HCT116 (cell line): ENCODE results near the gene LCN6. TPM values are rescaled to one million over a fixed set of nuclear protein-coding genes. Genes with fewer than 3 reads are reported as not detected.
A peak's percentile ranks its signal among the peaks of the same experiment; 100 is the strongest.
"Not testable (repeated sequence)": the region's sequence is repeated elsewhere in the genome, so short reads cannot be mapped to it uniquely, and the experiment has no call there.

Source experiments
- ATAC-seq: fragments of 200-7000 bp; cut with Tn5 transposase; 2 replicates; pipeline ENCODE4 v1.9.1; 2020; ENCODE audit warnings: mild to moderate bottlenecking, moderate library complexity
- BruUV-seq: library from RNA; stranded (reverse); fragments of 400-500 nt; replicated peaks from 2 replicates; lab custom pipeline; 2021; lab: Mats Ljungman, UMichigan
- CTCF ChIA-PET: fragments of 300-600 bp; sonication (Branson Sonifier 250); formaldehyde crosslinking; loops from one replicate; lab custom pipeline; 2021; ENCODE audit warnings: antibody characterized with exemption; lab: Charles Lee
- POLR2A ChIA-PET: fragments of 300-600, 350-600 bp; sonication (Branson Sonifier 250); formaldehyde crosslinking; loops from one replicate; lab custom pipeline; 2021; ENCODE audit warnings: antibody characterized with exemption; lab: Charles Lee
- RAD21 ChIA-PET, 2 experiments: fragments of 300-600 bp; sonication (Branson Sonifier 250); formaldehyde crosslinking; loops; one replicate each; lab custom pipeline; 2023; ENCODE audit warnings: low total read pairs in 2 of 2; ENCODE audit not compliant: uncharacterized antibody in 2 of 2, unreplicated experiment in 2 of 2, low non-redundant PET in 1 of 2; lab: Charles Lee
- DNase-seq: peaks from one replicate; pipeline ENCODE4 v3.0.0-alpha.2; 2010; ENCODE audit warnings: low read depth, low spot score
- H2AFZ ChIP-seq: fragments of 200-600 bp; shearing (Covaris generic), sonication (generic); 2 replicates; pipeline ENCODE4 v1.6.1; 2017; ENCODE audit warnings: low read depth, mixed run types, mixed read lengths, antibody characterized with exemption, low read length; ENCODE audit not compliant: poor library complexity, severe bottlenecking
- H3K27ac ChIP-seq: 2 replicates; pipeline ENCODE4 v1.5.1; 2012; ENCODE audit warnings: low read depth, low read length
- H3K27me3 ChIP-seq: fragments of 200-600 bp; sonication (generic); 2 replicates; pipeline ENCODE4 v1.6.1; 2016; ENCODE audit warnings: mixed run types, low read length, mixed read lengths; ENCODE audit not compliant: insufficient read depth
- H3K36me3 ChIP-seq, 2 experiments: fragments of 200-500 bp in 1 of 2; fragments of 200-600 bp in 1 of 2; sonication (Bioruptor generic) in 1 of 2; sonication (generic) in 1 of 2; 2 replicates each; pipeline versions ENCODE4 v1.5.1 to v1.6.1; 2014 to 2016; ENCODE audit warnings: low read length in 2 of 2, inconsistent platforms in 1 of 2, mixed read lengths in 1 of 2, mixed run types in 1 of 2; ENCODE audit not compliant: insufficient read depth in 2 of 2, control insufficient read depth in 1 of 2
- H3K4me1 ChIP-seq, 2 experiments: fragments of 200-600 bp in 1 of 2; sonication (generic) in 1 of 2; 2 replicates each; pipeline versions ENCODE4 v1.5.1 to v1.6.1; 2012 to 2017; ENCODE audit warnings: low read length in 2 of 2, inconsistent platforms in 1 of 2, mild to moderate bottlenecking in 1 of 2, mixed read lengths in 1 of 2, mixed run types in 1 of 2, moderate library complexity in 1 of 2; ENCODE audit not compliant: insufficient read depth in 2 of 2, control insufficient read depth in 1 of 2
- H3K4me2 ChIP-seq: fragments of 200-600 bp; sonication (generic); 2 replicates; pipeline ENCODE4 v1.6.1; 2017; ENCODE audit warnings: mixed run types, low read length, mixed read lengths
- H3K4me3 ChIP-seq, 2 experiments: fragments of 200-600 bp in 1 of 2; sonication (generic) in 1 of 2; replicated peaks in 1 of 2; 2 replicates each; pipeline ENCODE4 v1.5.1; 2011 to 2016; ENCODE audit warnings: low read length in 2 of 2, control low read depth in 1 of 2, low read depth in 1 of 2, mild to moderate bottlenecking in 1 of 2, mixed read lengths in 1 of 2, mixed run types in 1 of 2
- H3K79me2 ChIP-seq: fragments of 200-600 bp; sonication (generic); 2 replicates; pipeline ENCODE4 v1.6.1; 2017; ENCODE audit warnings: mild to moderate bottlenecking, mixed run types, low read length, moderate library complexity, mixed read lengths; ENCODE audit not compliant: insufficient read depth
- H3K9ac ChIP-seq: fragments of 200-600 bp; sonication (generic); 2 replicates; pipeline ENCODE4 v1.6.1; 2016; ENCODE audit warnings: low read length, mixed read lengths
- H3K9me2 ChIP-seq: fragments of 200-600 bp; sonication (generic), shearing (Covaris generic); 2 replicates; pipeline ENCODE4 v1.6.1; 2017; ENCODE audit warnings: mixed run types, mild to moderate bottlenecking, moderate library complexity; ENCODE audit not compliant: insufficient read depth
- H3K9me3 ChIP-seq, 2 experiments: fragments of 200-500 bp in 1 of 2; fragments of 200-600 bp in 1 of 2; sonication (Bioruptor generic) in 1 of 2; sonication (generic) in 1 of 2; 2 replicates each; pipeline ENCODE4 v1.6.1; 2014 to 2017; ENCODE audit warnings: low read length in 2 of 2, mixed read lengths in 2 of 2, inconsistent platforms in 1 of 2, low read depth in 1 of 2, mild to moderate bottlenecking in 1 of 2, mixed run types in 1 of 2, moderate library complexity in 1 of 2; ENCODE audit not compliant: control insufficient read depth in 1 of 2, insufficient read depth in 1 of 2
- H4K20me1 ChIP-seq: fragments of 200-600 bp; sonication (generic), shearing (Covaris generic); 2 replicates; pipeline ENCODE4 v1.6.1; 2017; ENCODE audit warnings: mixed run types, mild to moderate bottlenecking, moderate library complexity; ENCODE audit not compliant: insufficient read depth
- CBX3 ChIP-seq: IDR thresholded peaks from 2 replicates; pipeline ENCODE4 v1.6.1; 2012; ENCODE audit warnings: low read depth
- CTCF ChIP-seq, 3 experiments: fragments of 200-600 bp in 1 of 3; sonication (generic) in 1 of 3; IDR thresholded peaks in 2 of 3; conservative IDR thresholded peaks in 1 of 3; 2 replicates each; pipeline ENCODE4 v1.5.1; 2012 to 2017; ENCODE audit warnings: low read depth in 2 of 3, low read length in 2 of 3, antibody characterized with exemption in 1 of 3, borderline replicate concordance in 1 of 3, control low read depth in 1 of 3, mild to moderate bottlenecking in 1 of 3, mixed read lengths in 1 of 3, mixed run types in 1 of 3, moderate library complexity in 1 of 3; ENCODE audit not compliant: insufficient read depth in 1 of 3
- EZH2 ChIP-seq: fragments of 200-600 bp; sonication (generic); IDR thresholded peaks from 2 replicates; pipeline ENCODE4 v1.6.1; 2017; ENCODE audit warnings: antibody characterized with exemption, mixed run types
- FOSL1 ChIP-seq: IDR thresholded peaks from 2 replicates; pipeline ENCODE4 v1.6.1; 2012; ENCODE audit warnings: low read depth
- POLR2AphosphoS5 ChIP-seq: IDR thresholded peaks from 2 replicates; pipeline ENCODE4 v1.6.1; 2011; ENCODE audit warnings: mild to moderate bottlenecking, low read depth, low read length, moderate library complexity
- RAD21 ChIP-seq: IDR thresholded peaks from 2 replicates; pipeline ENCODE4 v1.6.1; 2012; ENCODE audit warnings: low read depth, mild to moderate bottlenecking
- SIN3A ChIP-seq: IDR thresholded peaks from 2 replicates; pipeline ENCODE4 v1.6.1; 2012; ENCODE audit warnings: low read depth
- TCF7L2 ChIP-seq: IDR thresholded peaks from 2 replicates; pipeline ENCODE4 v1.7.0; 2011; ENCODE audit warnings: borderline replicate concordance, inconsistent platforms; ENCODE audit not compliant: insufficient read depth, insufficient read length; ENCODE audit errors: extremely low read depth
- intact Hi-C: fragments of 100-400 bp; cut with micrococcal nuclease; formaldehyde crosslinking; loops from 2 replicates; pipeline ENCODE4 v1.10.0; 2022
- total RNA-seq: library from RNA; stranded (reverse); gene quantifications from one replicate; pipeline ENCODE4 v1.2.1, GENCODE V29; 2021; ENCODE audit not compliant: unreplicated experiment
- TF ChIP-seq, protein P1 (sequence below): IDR thresholded peaks from 2 replicates; pipeline ENCODE4 v1.6.1; 2011; ENCODE audit warnings: mild to moderate bottlenecking, low read length, moderate library complexity; ENCODE audit not compliant: insufficient replicate concordance; ENCODE audit errors: extremely low read depth

Gene LCN6
- total RNA-seq, 1 experiment from 2014 or later = not detected

DNA sequence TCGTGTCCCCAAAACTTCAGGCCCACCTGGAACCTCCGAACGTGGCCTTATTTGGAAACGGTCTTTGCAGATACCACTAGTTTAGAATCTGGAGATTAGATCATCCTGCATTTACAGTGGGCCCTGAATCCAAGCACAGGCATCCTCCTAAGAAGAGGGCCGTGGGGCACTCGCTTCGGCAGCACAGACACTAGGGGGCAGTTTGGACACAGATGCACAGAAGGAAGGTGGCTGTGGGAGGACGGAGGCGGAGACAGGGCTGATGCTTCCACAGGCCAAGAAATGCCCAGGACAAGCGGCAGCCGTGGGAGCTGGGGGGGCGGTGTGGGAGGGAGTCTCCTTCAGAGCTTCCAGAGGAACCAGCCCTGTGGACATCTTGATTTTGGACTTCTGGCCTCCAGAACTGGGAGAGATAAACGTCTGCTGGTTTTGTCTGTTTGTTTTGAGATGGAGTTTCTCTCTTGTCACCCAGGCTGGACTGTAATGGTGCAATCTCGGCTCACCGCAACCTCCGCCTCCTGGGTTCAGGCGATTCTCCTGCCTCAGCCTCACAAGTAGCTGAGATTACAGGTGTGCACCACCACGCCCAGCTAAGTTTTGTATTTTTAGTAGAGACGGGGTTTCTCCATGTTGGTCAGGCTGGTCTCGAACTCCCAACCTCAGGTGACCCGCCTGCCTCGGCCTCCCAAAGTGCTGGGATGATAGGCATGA is 12.7 kb upstream of the LCN6 start:
- TF ChIP-seq CTCF (IDR thresholded peaks at IDR 0.05 in 2 of 3, conservative IDR thresholded peaks at IDR 0.05 in 1 of 3; ENCODE audit: borderline replicate concordance in 1 of 3, insufficient read depth in 1 of 3, low read depth in 2 of 3, low read length in 2 of 3) (peak; percentile 56 to 83 (median 67); a peak in 5 of 6 replicates), RAD21 (peak; percentile 42; the same call in 1 of the 2 replicates)
- H4K20me1 ChIP-seq, H3K9me3 ChIP-seq, BruUV-seq, H3K36me3 ChIP-seq, H3K79me2 ChIP-seq, H3K9me2 ChIP-seq, H3K4me3 ChIP-seq, intact Hi-C loops, POLR2A ChIA-PET, H3K27me3 ChIP-seq, H3K27ac ChIP-seq, RAD21 ChIA-PET: not testable (repeated sequence)
- DNase-seq (peak; percentile 56), ATAC-seq (peak; percentile 80)
- Histone ChIP-seq H3K4me2 (peak overlapping the region; percentile 58), H2AFZ (peak overlapping the region; percentile 82), H3K9ac (0 out of 2 replicates have a peak overlapping the region, but pooled peaks have one; percentile 13), H3K4me1 (peaks cover 13 to 25% of the 10 kb centered on the region in 2 experiments; a peak in 3 of 4 replicates)
- CTCF ChIA-PET = interaction anchor here (0.9 kb wide), 1 partner anchor 326 kb away, joined by 3 read pairs; the partner anchor contains the start of gene MAN1B1

- no peak overlapping the region for H3K27ac ChIP-seq
- CTCF ChIA-PET = no interaction called here
- H3K27me3 ChIP-seq = no peaks in the 10 kb centered on the region
- ATAC-seq (peak; percentile 0; the same call in 1 of the 2 replicates), DNase-seq (no peak)
- no peaks in the 10 kb centered on the region for H4K20me1 ChIP-seq
- peaks cover 0 to 7% of the 10 kb centered on the region in 2 experiments; a peak in 2 of 4 replicates for H3K9me3 ChIP-seq
- peak overlapping the region; percentile 58; the same call in 1 of the 2 replicates for H3K4me2 ChIP-seq
- H3K79me2 ChIP-seq = no peaks in the 10 kb centered on the region
- no TSS peak for BruUV-seq
- H3K9me2 ChIP-seq = no peaks in the 10 kb centered on the region
- peak overlapping the region; percentile 82 for H2AFZ ChIP-seq
- TF ChIP-seq EZH2 = no peak
- no peak for TF ChIP-seq TCF7L2
- no peak for TF ChIP-seq SIN3A
- no peak for TF ChIP-seq CBX3
- no peak for TF ChIP-seq POLR2AphosphoS5
- TF ChIP-seq, protein P1, sequence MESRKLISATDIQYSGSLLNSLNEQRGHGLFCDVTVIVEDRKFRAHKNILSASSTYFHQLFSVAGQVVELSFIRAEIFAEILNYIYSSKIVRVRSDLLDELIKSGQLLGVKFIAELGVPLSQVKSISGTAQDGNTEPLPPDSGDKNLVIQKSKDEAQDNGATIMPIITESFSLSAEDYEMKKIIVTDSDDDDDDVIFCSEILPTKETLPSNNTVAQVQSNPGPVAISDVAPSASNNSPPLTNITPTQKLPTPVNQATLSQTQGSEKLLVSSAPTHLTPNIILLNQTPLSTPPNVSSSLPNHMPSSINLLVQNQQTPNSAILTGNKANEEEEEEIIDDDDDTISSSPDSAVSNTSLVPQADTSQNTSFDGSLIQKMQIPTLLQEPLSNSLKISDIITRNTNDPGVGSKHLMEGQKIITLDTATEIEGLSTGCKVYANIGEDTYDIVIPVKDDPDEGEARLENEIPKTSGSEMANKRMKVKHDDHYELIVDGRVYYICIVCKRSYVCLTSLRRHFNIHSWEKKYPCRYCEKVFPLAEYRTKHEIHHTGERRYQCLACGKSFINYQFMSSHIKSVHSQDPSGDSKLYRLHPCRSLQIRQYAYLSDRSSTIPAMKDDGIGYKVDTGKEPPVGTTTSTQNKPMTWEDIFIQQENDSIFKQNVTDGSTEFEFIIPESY = no peak
- no peak for TF ChIP-seq RAD21
- TF ChIP-seq FOSL1 = no peak
- TF ChIP-seq, all 23 proteins: peak for 0
- Histone ChIP-seq H3K9ac (no peak overlapping the region), H3K4me3 (no peak overlapping the region), H3K36me3 (no peaks in the 10 kb centered on the region), H3K4me1 (peaks cover 13 to 25% of the 10 kb centered on the region in 2 experiments; a peak in 3 of 4 replicates)
- ChIA-PET RAD21 (no interaction called here), POLR2A (no interaction called here)
- intact Hi-C loops = no loop called here
Measured at GRCh38 chr9:136760424-136760823, 12.1 kb upstream of the LCN6 start.
